Immature natural killer cell (primary cell): ENCODE results near the gene RNF112. TPM values are rescaled to one million over a fixed set of nuclear protein-coding genes. Genes with fewer than 3 reads are reported as not detected.

ENCODE experiments used
- DNase-seq, 3 donors: peaks; one replicate each; pipeline ENCODE4 v3.0.0; 2022; ENCODE audit warnings: mixed read lengths in 1 of 3
- H3K27ac Mint-ChIP-seq, 6 donors: one replicate each; pipeline ENCODE4 v1.8.0; 2020; ENCODE audit warnings: mixed read lengths in 6 of 6, mild to moderate bottlenecking in 5 of 6, inconsistent platforms in 4 of 6, moderate library complexity in 3 of 6
- H3K27me3 Mint-ChIP-seq, 3 donors: one replicate each; pipeline ENCODE4 v1.8.0; 2020 to 2021; ENCODE audit warnings: low read depth in 3 of 3, mild to moderate bottlenecking in 3 of 3, mixed read lengths in 3 of 3, moderate library complexity in 3 of 3, inconsistent platforms in 1 of 3
- H3K36me3 Mint-ChIP-seq, 3 donors: one replicate each; pipeline ENCODE4 v1.8.0; 2020; ENCODE audit warnings: mixed read lengths in 3 of 3, inconsistent platforms in 2 of 3, mild to moderate bottlenecking in 2 of 3
- H3K4me1 Mint-ChIP-seq, 2 donors: one replicate each; pipeline ENCODE4 v1.8.0; 2020; ENCODE audit warnings: inconsistent platforms in 2 of 2, mild to moderate bottlenecking in 2 of 2, mixed read lengths in 2 of 2, moderate library complexity in 1 of 2
- H3K4me3 Mint-ChIP-seq, 5 donors: one replicate each; pipeline ENCODE4 v1.8.0; 2020; ENCODE audit warnings: mild to moderate bottlenecking in 5 of 5, mixed read lengths in 5 of 5, inconsistent platforms in 3 of 5, moderate library complexity in 3 of 5
- H3K9me3 Mint-ChIP-seq, 6 donors: one replicate each; pipeline ENCODE4 v1.8.0; 2020; ENCODE audit warnings: mild to moderate bottlenecking in 6 of 6, mixed read lengths in 6 of 6, inconsistent platforms in 4 of 6, moderate library complexity in 3 of 6
- polyA plus RNA-seq, 3 donors: library from polyadenylated mRNA; unstranded; fragments of 300-500 nt; fragmentation: Illumina TruSeq; gene quantifications; one replicate each; pipeline ENCODE4 v1.2.3, GENCODE V29; 2021

RNF112 gene
- polyA plus RNA-seq, 3 donors from 2014 or later: not detected

- no peaks in the 10 kb centered on the region for H3K9me3 Mint-ChIP-seq
- H3K27ac Mint-ChIP-seq: peak within 1 kb of the TSS in 4 of 6 donors; percentile 15 to 80 (median 52)
- peaks cover 0 to 2% (median 0%) of the 10 kb centered on the region in 3 donors for H3K27me3 Mint-ChIP-seq
- peak within 1 kb of the TSS in 1 of 5 donors; percentile 20 for H3K4me3 Mint-ChIP-seq
- peaks cover 11 to 14% of the 10 kb centered on the region in 2 donors for H3K4me1 Mint-ChIP-seq
- peaks cover 0 to 13% (median 6%) of the 10 kb centered on the region in 3 donors for H3K36me3 Mint-ChIP-seq
- no peak for DNase-seq
These were observed 23.8 kb upstream of the RNF112 start, which contains the start of gene MFAP4 for GRCh38 chr17:19386974-19387920. Gene MFAP4 (minus strand): TSS chr17:19387190. CDS start chr17:19387155, 35 bp downstream.

DNA sequence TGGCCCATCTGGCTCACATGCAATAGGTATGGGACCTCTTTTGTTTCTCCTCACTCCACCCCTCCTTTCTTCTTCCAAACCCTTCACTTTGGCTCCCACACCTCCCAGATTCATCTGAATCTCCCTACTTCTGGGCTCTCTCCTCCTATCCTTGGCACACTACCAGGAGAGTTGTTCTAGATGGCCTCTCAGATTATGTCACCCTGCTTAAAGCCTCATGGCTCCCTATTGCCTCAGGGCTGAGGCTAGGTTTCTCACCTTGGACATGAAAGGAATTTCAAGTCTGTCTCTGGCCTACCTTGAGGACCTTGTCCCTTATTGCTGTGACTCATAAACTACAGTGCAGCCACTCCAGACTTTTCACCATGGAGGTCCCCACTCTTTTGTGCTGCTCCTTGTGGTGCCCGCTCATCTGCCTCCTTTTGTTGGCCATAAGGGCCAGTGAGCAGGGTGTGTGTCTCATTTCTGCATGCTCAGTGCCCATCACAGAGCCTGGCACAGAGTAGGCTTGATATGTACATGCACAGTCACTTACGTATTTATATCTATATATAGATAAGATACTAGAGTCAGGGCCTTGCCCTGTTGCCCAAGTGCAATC, 23.0 kb upstream of the RNF112 start:
- peaks cover 11 to 14% of the 10 kb centered on the region in 2 donors for H3K4me1 Mint-ChIP-seq
- DNase-seq: no peak
- no peaks in the 10 kb centered on the region for H3K9me3 Mint-ChIP-seq
- H3K4me3 Mint-ChIP-seq: no peak overlapping the region
- peaks cover 0 to 13% (median 6%) of the 10 kb centered on the region in 3 donors for H3K36me3 Mint-ChIP-seq
- H3K27ac Mint-ChIP-seq: peak overlapping the region in 4 of 6 donors; percentile 15 to 80 (median 52)
- peaks cover 0 to 2% (median 0%) of the 10 kb centered on the region in 3 donors for H3K27me3 Mint-ChIP-seq

DNA sequence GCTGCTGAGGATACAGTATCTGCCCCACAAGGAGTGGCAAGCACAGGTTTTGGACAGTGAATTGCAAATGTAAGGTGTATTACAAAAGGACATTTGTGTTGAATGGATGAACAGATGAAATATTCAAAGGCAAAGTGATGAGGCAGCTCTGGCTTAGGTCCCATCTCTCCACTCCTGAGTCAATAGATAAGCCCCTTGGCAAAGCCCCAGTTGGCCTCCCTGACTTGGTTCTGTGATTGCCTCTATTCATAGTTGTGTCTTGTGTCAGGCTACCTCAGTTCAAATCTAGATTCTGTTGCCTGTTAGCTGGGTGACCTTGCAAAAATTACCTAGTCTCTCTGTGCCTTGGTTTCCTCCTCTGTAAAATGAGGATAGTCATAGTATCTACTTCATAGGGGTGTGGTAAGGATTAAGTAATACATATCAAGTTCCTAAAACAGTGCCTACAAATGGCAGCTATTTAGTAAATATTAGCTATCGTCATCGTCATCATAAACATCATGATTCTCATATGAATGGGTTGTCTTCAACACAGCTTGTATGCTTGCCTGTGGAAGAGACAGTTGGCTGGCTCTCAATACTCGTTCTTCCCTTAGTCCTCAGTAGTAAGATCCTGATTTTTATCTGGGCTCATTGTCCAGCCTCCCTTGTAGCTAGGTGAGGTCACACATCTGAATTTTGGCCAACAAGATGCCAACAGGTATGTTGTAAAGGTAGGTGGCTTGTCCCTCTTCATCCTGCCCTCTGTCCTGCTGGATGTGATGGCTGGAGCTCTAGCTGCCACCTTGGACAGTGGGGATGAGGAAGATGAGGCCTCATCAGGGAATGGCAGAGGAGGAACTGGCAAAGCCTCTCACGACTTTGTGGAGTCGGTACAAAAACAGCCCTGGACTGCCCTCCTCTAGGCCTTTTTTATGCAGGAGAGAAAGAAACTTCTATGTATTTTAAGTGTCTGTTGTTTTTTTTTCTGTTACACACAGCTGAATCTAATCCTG, 21.9 kb upstream of the RNF112 start:
- Mint-ChIP-seq H3K36me3 (peaks cover 0 to 6% (median 6%) of the 10 kb centered on the region in 3 donors), H3K9me3 (no peaks in the 10 kb centered on the region), H3K4me3 (no peak overlapping the region), H3K27me3 (peaks cover 0 to 2% (median 0%) of the 10 kb centered on the region in 3 donors), H3K27ac (peak overlapping the region in 1 of 6 donors; percentile 19), H3K4me1 (peaks cover 9 to 14% of the 10 kb centered on the region in 2 donors)
- no peak for DNase-seq

- Mint-ChIP-seq H3K4me1 (peaks cover 0 to 4% of the 10 kb centered on the region in 2 donors), H3K27ac (peak overlapping the region in 2 of 6 donors; percentile 25 to 53), H3K27me3 (peaks cover 0 to 2% (median 0%) of the 10 kb centered on the region in 3 donors), H3K36me3 (no peaks in the 10 kb centered on the region), H3K9me3 (no peaks in the 10 kb centered on the region), H3K4me3 (no peak overlapping the region)
- no peak for DNase-seq
These were observed 20.1 kb upstream of the RNF112 start for GRCh38 chr17:19390951-19391350.

- H3K27me3 Mint-ChIP-seq: peaks cover 0 to 2% (median 0%) of the 10 kb centered on the region in 3 donors
- DNase-seq: no peak
- H3K4me3 Mint-ChIP-seq: no peak overlapping the region
- H3K4me1 Mint-ChIP-seq: peaks cover 0 to 2% of the 10 kb centered on the region in 2 donors
- no peaks in the 10 kb centered on the region for H3K9me3 Mint-ChIP-seq
- H3K27ac Mint-ChIP-seq: no peak overlapping the region
- H3K36me3 Mint-ChIP-seq: peaks cover 0 to 1% (median 0%) of the 10 kb centered on the region in 3 donors
These were observed 19.6 kb upstream of the RNF112 start for GRCh38 chr17:19391432-19391831.

DNA sequence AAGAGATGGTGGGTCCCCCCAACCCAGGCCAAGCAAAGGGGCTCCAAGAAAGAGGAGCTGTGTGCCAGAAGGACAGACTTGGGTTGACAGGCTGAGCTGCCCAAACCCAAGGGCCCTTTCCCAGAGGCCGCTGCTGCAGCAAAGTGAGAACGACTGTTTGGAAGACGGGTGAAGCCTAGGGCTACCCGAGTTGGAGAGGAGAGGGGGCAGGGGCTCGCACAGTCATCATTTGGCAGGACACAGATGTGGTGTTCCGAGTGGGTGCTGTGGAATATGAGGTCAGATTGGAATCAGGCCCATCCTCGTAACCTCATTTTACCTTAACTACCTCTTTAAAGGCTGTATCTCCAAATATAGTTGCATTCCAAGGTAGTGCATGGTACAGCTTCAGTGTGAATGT, 18.7 kb upstream of the RNF112 start:
- peaks cover 0 to 7% (median 0%) of the 10 kb centered on the region in 3 donors for H3K36me3 Mint-ChIP-seq
- no peaks in the 10 kb centered on the region for H3K9me3 Mint-ChIP-seq
- no peak for DNase-seq
- peaks cover 0 to 2% (median 0%) of the 10 kb centered on the region in 3 donors for H3K27me3 Mint-ChIP-seq
- H3K4me1 Mint-ChIP-seq: peaks cover 0 to 2% of the 10 kb centered on the region in 2 donors
- H3K27ac Mint-ChIP-seq: peak overlapping the region in 1 of 6 donors; percentile 65
- H3K4me3 Mint-ChIP-seq: no peak overlapping the region

DNA sequence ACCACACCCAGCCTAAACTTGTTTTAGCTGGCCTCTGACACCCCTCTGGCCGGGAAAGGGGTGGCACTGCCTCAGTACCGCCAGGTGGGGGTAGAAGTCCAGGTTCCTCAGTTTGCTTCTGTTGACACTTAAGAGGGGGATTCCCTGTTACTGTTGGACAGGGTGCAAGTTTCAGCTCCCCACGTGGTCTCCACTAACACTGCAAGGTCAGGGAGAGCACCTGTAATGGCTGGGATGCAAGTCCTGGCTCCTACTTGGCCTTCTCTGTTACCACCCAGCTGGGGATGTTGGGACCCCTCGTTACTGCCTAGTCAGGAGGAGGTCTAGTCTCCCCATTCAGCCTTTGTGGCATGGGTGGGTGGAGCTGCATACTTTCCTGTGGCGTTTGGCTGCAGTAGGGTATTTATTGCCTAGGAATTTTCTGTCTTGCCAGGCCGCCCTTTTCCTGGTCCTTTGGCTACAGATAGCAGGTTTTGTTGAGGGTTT, 13.4 kb upstream of the RNF112 start:
- Mint-ChIP-seq H3K4me1 (peaks cover 0 to 4% of the 10 kb centered on the region in 2 donors), H3K4me3 (no peak overlapping the region), H3K27ac (no peak overlapping the region), H3K9me3 (no peaks in the 10 kb centered on the region), H3K36me3 (peaks cover 0 to 10% (median 0%) of the 10 kb centered on the region in 3 donors), H3K27me3 (peaks cover 0 to 3% (median 3%) of the 10 kb centered on the region in 3 donors)
- DNase-seq: no peak

- Mint-ChIP-seq H3K27me3 (peaks cover 0 to 5% (median 3%) of the 10 kb centered on the region in 3 donors), H3K4me1 (peaks cover 0 to 4% of the 10 kb centered on the region in 2 donors), H3K9me3 (no peaks in the 10 kb centered on the region), H3K36me3 (peaks cover 0 to 10% (median 0%) of the 10 kb centered on the region in 3 donors), H3K4me3 (no peak overlapping the region), H3K27ac (peak overlapping the region in 1 of 6 donors; percentile 38)
- no peak for DNase-seq
These were observed 12.5 kb upstream of the RNF112 start for GRCh38 chr17:19398301-19399181.

GRCh38 chr17:19399750-19400450, 11.1 kb upstream of the RNF112 start:
- peaks cover 0 to 7% (median 3%) of the 10 kb centered on the region in 3 donors for H3K27me3 Mint-ChIP-seq
- no peaks in the 10 kb centered on the region for H3K9me3 Mint-ChIP-seq
- peaks cover 0 to 10% (median 4%) of the 10 kb centered on the region in 3 donors for H3K36me3 Mint-ChIP-seq
- H3K4me3 Mint-ChIP-seq: no peak overlapping the region
- no peak for DNase-seq
- H3K4me1 Mint-ChIP-seq: peaks cover 0 to 4% of the 10 kb centered on the region in 2 donors
- H3K27ac Mint-ChIP-seq: peak overlapping the region in 1 of 6 donors; percentile 65

GRCh38 chr17:19401321-19402010, 9.6 kb upstream of the RNF112 start:
- DNase-seq: no peak
- no peak overlapping the region for H3K27ac Mint-ChIP-seq
- no peak overlapping the region for H3K4me3 Mint-ChIP-seq
- H3K36me3 Mint-ChIP-seq: peaks cover 0 to 8% (median 4%) of the 10 kb centered on the region in 3 donors
- peaks cover 0 to 7% (median 3%) of the 10 kb centered on the region in 3 donors for H3K27me3 Mint-ChIP-seq
- peaks cover 0 to 4% of the 10 kb centered on the region in 2 donors for H3K4me1 Mint-ChIP-seq
- H3K9me3 Mint-ChIP-seq: no peaks in the 10 kb centered on the region

GRCh38 chr17:19402171-19402570, 8.9 kb upstream of the RNF112 start:
- H3K27ac Mint-ChIP-seq: no peak overlapping the region
- no peak overlapping the region for H3K4me3 Mint-ChIP-seq
- H3K36me3 Mint-ChIP-seq: peaks cover 0 to 4% (median 4%) of the 10 kb centered on the region in 3 donors
- no peaks in the 10 kb centered on the region for H3K9me3 Mint-ChIP-seq
- H3K4me1 Mint-ChIP-seq: peaks cover 0 to 4% of the 10 kb centered on the region in 2 donors
- no peak for DNase-seq
- H3K27me3 Mint-ChIP-seq: peaks cover 0 to 7% (median 3%) of the 10 kb centered on the region in 3 donors
